CD1c-positive myeloid dendritic cell (primary cell): ENCODE measurements around the gene ELANE.

Experiments used
- DNase-seq: peaks from one replicate; pipeline ENCODE4 v3.0.0-alpha.2; 2016; ENCODE audit errors: extremely low spot score

Gene ELANE

DNA sequence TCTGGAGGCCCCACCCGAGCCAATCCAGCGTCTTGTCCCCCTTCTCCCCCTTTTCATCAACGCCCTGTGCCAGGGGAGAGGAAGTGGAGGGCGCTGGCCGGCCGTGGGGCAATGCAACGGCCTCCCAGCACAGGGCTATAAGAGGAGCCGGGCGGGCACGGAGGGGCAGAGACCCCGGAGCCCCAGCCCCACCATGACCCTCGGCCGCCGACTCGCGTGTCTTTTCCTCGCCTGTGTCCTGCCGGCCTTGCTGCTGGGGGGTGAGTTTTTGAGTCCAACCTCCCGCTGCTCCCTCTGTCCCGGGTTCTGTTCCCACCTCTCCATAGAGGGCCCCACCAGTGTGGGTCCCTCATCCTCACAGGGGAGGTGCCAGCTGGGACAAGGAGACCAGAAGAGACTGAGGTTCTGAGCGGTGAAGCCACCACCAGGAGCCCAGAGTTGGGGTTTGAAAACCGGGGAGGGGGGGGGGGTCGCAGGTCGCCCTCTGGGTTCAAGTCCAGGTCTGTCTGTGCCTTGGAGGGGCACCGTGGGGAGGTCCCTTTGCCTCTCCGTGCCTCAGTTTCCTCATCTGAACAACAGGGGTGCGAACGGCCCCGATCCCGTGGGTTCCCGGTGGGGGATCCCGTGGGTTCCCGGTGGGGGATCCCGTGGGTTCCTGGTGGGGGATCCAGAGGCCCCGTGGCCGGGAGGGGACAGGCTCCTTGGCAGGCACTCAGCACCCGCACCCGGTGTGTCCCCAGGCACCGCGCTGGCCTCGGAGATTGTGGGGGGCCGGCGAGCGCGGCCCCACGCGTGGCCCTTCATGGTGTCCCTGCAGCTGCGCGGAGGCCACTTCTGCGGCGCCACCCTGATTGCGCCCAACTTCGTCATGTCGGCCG is at the start of gene ELANE:
ELANE (plus strand) TSS at position 168 of the 878 bp plus-strand sequence; CDS start at position 194, 26 bp downstream.
- no peak for DNase-seq

DNA sequence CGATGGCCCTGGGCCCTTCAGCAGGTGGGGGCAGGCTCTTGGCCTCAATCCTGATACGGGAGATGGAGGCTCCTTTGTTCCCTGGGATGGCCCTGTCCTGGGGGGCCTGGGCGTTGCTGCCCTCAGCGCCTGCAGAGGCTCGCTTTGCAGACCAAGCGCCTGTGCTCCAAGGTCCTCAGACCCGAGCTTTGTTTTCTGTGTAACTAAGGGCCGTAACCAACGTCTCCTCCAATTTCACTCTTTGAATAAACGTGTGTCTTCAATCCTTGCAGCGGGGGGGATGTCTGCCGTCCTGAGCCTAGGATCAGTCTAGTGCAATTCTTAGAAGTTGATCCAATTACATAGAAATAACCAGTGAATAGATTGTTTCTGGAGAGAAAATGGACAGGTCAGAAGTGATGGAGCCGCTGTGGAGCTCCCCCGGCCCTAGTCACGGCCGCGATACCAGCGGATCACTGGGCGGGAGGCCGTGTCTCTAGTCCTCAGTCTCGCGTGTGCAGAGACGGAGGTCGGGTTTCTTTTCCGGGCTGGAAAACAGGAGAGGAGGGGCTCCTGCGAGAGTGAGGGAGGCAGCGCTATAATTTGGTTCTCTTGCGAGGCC is 49.5 kb upstream of the ELANE start:
- no peak for DNase-seq

GRCh38 chr19:803099-803561 is 49.0 kb upstream of the ELANE start:
- DNase-seq, result no peak

GRCh38 chr19:803686-804418 is 48.3 kb upstream of the ELANE start:
- no peak for DNase-seq

DNA sequence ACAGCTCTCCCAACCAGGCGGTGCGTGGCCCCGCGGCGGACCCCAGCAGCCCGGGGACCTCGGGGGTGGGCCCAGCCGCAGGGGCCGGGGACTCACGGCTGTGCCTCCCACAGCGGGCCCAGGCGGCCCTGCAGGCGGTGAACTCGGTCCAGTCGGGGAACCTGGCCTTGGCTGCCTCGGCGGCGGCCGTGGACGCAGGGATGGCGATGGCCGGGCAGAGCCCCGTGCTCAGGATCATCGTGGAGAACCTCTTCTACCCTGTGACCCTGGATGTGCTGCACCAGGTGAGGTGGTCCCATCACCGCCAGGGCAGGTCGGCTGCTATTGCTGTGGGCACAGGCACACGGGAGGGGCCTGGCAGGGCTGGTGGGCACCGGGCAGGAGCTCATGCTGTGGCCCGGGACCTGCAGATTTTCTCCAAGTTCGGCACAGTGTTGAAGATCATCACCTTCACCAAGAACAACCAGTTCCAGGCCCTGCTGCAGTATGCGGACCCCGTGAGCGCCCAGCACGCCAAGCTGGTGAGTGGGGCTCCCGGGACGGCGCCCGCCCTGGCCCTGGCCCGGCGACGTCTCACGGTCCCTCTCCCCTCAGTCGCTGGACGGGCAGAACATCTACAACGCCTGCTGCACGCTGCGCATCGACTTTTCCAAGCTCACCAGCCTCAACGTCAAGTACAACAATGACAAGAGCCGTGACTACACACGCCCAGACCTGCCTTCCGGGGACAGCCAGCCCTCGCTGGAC is 47.5 kb upstream of the ELANE start:
- no peak for DNase-seq

- DNase-seq, result no peak
Observed at GRCh38 chr19:805166-805551, 46.9 kb upstream of the ELANE start.

DNA sequence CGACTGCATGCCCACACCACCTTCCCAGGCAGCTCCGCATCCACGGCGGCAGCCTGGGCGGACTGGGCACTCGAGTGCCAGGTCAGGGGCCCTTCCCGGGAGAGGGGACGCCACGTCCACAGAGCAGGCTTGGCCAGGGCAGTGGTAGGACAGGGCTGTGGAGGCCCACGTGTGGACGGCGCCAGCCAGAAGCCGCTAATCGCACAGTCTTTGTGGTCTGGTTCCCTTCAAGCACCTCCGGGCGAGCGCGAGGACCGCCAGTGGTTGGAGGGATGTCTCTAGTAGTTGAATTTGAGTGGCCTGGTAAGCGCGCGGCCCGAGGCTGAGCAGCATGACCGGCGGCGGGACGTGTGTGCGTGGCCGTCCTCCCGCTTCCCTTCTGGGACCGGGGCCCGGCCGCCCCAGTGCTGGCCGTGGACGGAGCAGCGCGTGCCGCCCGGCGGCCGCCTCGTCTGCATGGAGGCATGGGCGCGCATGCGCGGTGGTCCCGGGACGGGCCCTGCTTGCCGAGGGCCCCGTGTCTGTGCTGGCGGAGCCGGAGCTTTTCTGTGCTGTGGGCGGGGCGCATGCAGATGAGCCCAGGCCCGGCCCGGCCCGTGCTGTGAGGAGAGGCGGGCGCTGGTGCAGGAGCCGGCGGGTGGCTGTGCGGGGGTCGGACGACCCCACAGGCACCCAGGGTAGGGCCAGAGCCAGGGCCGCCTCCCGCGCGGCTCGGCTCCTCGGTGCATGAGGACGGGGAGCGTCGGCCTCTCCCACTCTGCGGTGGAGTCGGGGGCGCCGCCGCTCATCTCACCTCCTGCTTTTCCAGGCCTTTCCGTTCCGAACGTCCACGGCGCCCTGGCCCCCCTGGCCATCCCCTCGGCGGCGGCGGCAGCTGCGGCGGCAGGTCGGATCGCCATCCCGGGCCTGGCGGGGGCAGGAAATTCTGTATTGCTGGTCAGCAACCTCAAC is 46.2 kb upstream of the ELANE start:
- DNase-seq, result no peak

DNA sequence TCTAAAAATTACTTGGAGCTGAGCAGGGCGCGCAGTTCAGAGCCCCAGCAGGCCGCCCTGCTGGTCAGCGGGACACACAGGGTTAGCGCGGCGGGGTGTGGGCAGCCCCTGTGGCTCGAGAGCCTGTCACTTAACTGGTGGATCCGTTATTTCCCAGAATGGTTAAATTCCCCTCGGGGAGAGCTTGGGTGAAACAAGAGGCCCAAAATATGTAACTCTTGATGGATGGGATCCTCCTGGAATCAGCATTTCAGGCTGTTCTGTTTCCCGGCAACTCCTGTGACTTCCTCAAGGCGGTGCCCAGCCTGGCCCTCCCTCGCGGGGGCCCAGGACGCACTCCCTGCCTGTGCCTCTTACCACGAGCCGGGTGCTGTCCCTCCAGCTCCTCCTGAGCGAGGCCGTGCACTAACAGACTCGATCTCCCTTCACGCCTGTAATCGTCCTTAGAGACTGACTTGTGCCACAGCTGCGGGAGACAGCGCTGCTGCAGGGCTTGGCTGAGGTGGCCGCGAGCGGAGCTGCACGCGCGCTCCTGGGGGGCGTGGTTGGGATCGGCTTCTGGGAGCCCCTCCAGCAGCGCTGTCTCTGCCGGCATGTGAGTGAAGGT is 45.2 kb upstream of the ELANE start:
- DNase-seq, result no peak

DNA sequence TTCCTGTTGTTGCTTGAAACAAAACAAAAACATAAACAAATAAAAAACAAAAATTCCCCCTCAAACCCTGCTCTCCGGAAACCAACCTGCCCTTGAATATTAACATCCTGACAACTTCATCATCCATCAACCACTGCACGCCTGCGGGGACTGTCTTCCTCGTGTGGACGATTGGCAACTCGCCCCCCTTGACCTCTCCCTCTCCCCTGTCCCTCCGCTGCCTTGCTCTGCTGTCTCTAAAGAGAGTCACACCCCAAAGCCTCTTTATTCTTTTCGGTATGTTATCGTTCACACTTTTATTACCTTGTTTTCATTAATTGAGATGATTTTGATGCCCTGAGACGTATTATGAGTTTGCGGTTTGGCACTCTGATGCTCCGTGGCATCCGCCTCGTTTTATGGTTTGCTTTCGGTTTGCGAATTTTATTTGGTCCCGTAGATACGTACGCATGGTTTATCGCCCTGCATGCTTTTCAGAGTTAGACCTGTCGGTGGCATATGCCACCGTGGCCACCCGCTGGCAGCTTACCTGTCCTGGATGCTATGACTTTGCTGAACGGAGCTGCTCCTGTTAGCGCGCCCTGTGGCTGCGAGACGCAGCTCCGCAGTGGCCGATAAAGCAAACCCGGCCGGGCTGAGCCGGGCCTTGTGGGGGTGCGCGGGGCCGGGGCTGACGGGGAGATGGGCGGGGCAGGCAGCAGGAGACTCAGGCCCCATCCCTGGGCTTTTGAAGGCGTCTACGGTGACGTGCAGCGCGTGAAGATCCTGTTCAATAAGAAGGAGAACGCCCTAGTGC is 44.3 kb upstream of the ELANE start:
- DNase-seq, result no peak

GRCh38 chr19:808423-808775 is 43.7 kb upstream of the ELANE start:
- DNase-seq, result no peak

GRCh38 chr19:810077-810855 is 41.8 kb upstream of the ELANE start:
- DNase-seq, result no peak

DNA sequence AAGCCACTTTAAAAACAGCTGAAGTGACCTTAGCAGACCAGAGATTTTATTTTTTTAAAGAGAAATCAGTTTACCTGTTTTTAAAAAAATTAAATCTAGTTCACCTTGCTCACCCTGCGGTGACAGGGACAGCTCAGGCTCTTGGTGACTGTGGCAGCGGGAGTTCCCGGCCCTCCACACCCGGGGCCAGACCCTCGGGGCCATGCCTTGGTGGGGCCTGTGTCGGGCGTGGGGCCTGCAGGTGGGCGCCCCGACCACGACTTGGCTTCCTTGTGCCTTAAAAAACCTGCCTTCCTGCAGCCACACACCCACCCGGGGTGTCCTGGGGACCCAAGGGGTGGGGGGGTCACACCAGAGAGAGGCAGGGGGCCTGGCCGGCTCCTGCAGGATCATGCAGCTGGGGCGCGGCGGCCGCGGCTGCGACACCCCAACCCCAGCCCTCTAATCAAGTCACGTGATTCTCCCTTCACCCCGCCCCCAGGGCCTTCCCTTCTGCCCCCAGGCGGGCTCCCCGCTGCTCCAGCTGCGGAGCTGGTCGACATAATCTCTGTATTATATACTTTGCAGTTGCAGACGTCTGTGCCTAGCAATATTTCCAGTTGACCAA is 41.1 kb upstream of the ELANE start:
- DNase-seq, result no peak

DNA sequence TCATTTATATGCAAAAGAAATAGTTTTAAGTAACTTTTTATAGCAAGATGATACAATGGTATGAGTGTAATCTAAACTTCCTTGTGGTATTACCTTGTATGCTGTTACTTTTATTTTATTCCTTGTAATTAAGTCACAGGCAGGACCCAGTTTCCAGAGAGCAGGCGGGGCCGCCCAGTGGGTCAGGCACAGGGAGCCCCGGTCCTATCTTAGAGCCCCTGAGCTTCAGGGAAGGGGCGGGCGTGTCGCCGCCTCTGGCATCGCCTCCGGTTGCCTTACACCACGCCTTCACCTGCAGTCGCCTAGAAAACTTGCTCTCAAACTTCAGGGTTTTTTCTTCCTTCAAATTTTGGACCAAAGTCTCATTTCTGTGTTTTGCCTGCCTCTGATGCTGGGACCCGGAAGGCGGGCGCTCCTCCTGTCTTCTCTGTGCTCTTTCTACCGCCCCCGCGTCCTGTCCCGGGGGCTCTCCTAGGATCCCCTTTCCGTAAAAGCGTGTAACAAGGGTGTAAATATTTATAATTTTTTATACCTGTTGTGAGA is 40.5 kb upstream of the ELANE start:
- no peak for DNase-seq

- no peak for DNase-seq
Observed at GRCh38 chr19:812049-812746, 39.9 kb upstream of the ELANE start.

DNA sequence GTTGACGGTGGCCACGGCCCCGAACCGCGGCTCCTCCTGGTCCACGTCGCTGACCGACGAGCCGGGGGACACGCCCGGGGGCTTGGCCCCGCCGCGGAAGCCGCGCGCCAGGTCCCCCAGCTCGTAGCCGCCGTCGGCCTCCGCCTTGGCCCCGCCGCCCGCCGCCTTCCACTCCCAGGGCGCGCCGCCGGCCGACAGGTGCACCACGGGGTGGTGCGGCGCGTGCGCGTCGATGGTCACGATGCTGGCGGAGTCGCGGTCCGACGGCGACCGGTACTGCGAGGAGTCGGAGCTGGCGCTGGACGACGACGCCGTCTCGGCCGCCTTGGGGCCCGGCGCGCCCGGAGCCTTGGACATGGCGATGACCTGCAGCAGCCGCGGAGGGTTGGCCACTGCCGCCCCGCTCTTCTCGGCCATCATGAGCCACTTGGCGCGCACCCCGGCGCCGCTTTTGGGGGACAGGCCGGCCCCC is 39.3 kb upstream of the ELANE start:
- DNase-seq, result no peak

GRCh38 chr19:813219-814151 is 38.6 kb upstream of the ELANE start:
- DNase-seq, result no peak
